GM12878 (cell line): ENCODE data around the gene ZNF19.

Source experiments
- BACH1 ChIP-seq: fragments of 450-650 bp; IDR thresholded peaks from 2 replicates; pipeline ENCODE4 v1.6.1; 2017; ENCODE audit warnings: mild to moderate bottlenecking, borderline replicate concordance
- BMI1 ChIP-seq: fragments of 450-650 bp; IDR thresholded peaks from 2 replicates; pipeline ENCODE4 v1.6.1; 2016; ENCODE audit warnings: mild to moderate bottlenecking, moderate library complexity, borderline replicate concordance
- CEBPB ChIP-seq, 2 experiments: fragments of 150-350 bp in 1 of 2; IDR thresholded peaks; 2 replicates each; pipeline ENCODE4 v1.6.1; 2012 to 2014; ENCODE audit warnings: low read depth in 2 of 2, low read length in 2 of 2, borderline replicate concordance in 1 of 2, inconsistent platforms in 1 of 2
- CHD4 ChIP-seq: fragments of 200-600 bp; sonication (generic); IDR thresholded peaks from 2 replicates; pipeline ENCODE4 v1.6.1; 2016; ENCODE audit warnings: mild to moderate bottlenecking
- EP300 ChIP-seq, 2 experiments: fragments of 150-350 bp in 1 of 2; IDR thresholded peaks; 2 replicates each; pipeline ENCODE4 v1.6.1; 2011 to 2012; ENCODE audit warnings: low read depth in 2 of 2, low read length in 2 of 2, borderline replicate concordance in 1 of 2, improper control_type of control experiment in 1 of 2, inconsistent platforms in 1 of 2; ENCODE audit not compliant: control insufficient read depth in 1 of 2
- EZH2 ChIP-seq: IDR thresholded peaks from 2 replicates; pipeline ENCODE4 v1.6.1; 2012; ENCODE audit warnings: low read depth, mild to moderate bottlenecking, control low read depth, inconsistent platforms, low read length, borderline replicate concordance; ENCODE audit not compliant: control insufficient read depth
- FOXM1 ChIP-seq: IDR thresholded peaks from 2 replicates; pipeline ENCODE4 v1.6.1; 2012; ENCODE audit warnings: low read depth, mild to moderate bottlenecking, inconsistent platforms, low read length, moderate library complexity
- HDAC2 ChIP-seq: fragments of 200-600 bp; sonication (generic); IDR thresholded peaks from 2 replicates; pipeline ENCODE4 v1.6.1; 2017
- POLR2A ChIP-seq: IDR thresholded peaks from 2 replicates; pipeline ENCODE4 v1.6.1; 2011; ENCODE audit warnings: low read depth, mild to moderate bottlenecking, low read length
- SIN3A ChIP-seq: IDR thresholded peaks from 2 replicates; pipeline ENCODE4 v1.6.1; 2012; ENCODE audit warnings: low read depth, low read length, improper control_type of control experiment
- TF ChIP-seq, protein P1 (sequence below), 3 experiments: IDR thresholded peaks in 2 of 3; conservative IDR thresholded peaks in 1 of 3; 2 replicates each; pipeline ENCODE4 v1.5.1; 2011; ENCODE audit warnings: low read depth in 3 of 3, low read length in 3 of 3, mild to moderate bottlenecking in 3 of 3, control low read depth in 2 of 3, moderate library complexity in 2 of 3, inconsistent platforms in 1 of 3, mixed read lengths in 1 of 3; ENCODE audit not compliant: control insufficient read depth in 2 of 3, insufficient read depth in 1 of 3; ENCODE audit errors: extremely low read depth in 1 of 3
- TF ChIP-seq, protein P2 (sequence below): fragments of 450-650 bp; IDR thresholded peaks from 2 replicates; pipeline ENCODE4 v1.6.1; 2017; ENCODE audit warnings: mild to moderate bottlenecking, moderate library complexity

DNA sequence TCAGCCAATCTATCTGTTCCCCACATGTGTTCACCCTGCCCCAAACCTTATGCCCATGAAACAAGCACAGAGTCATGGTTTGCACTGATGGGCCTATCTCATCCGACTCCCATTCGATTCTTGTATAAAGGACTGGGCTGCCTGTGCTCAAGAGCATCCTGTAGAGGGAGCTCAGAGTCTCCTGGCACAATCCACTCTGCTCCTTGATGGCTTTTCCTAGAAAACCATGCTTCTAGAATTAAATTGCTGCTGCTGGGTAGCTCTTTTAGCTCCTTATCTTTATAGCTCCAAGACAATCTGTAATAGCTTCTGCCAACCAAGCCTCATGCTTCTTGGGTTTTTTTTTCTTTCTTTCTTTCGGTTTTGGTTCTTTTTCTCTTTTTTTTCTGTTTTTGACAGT, 9.7 kb downstream of the ZNF19 start:
- TF ChIP-seq POLR2A (no peak), SIN3A (no peak), CEBPB (IDR thresholded peaks at IDR 0.05; ENCODE audit: borderline replicate concordance in 1 of 2, low read depth in 2 of 2, low read length in 2 of 2) (no peak), HDAC2 (no peak), BMI1 (no peak), CHD4 (no peak), EP300 (IDR thresholded peaks at IDR 0.05; ENCODE audit: borderline replicate concordance in 1 of 2, control insufficient read depth in 1 of 2, low read depth in 2 of 2, low read length in 2 of 2) (no peak), BACH1 (no peak), EZH2 (no peak), FOXM1 (no peak)
- TF ChIP-seq, protein P1, sequence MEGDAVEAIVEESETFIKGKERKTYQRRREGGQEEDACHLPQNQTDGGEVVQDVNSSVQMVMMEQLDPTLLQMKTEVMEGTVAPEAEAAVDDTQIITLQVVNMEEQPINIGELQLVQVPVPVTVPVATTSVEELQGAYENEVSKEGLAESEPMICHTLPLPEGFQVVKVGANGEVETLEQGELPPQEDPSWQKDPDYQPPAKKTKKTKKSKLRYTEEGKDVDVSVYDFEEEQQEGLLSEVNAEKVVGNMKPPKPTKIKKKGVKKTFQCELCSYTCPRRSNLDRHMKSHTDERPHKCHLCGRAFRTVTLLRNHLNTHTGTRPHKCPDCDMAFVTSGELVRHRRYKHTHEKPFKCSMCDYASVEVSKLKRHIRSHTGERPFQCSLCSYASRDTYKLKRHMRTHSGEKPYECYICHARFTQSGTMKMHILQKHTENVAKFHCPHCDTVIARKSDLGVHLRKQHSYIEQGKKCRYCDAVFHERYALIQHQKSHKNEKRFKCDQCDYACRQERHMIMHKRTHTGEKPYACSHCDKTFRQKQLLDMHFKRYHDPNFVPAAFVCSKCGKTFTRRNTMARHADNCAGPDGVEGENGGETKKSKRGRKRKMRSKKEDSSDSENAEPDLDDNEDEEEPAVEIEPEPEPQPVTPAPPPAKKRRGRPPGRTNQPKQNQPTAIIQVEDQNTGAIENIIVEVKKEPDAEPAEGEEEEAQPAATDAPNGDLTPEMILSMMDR (IDR thresholded peaks at IDR 0.05 in 2 of 3, conservative IDR thresholded peaks at IDR 0.05 in 1 of 3; ENCODE audit: control insufficient read depth in 2 of 3, extremely low read depth in 1 of 3, insufficient read depth in 1 of 3, low read depth in 3 of 3, low read length in 3 of 3), result peak; percentile 40 to 45 (median 44); a peak in 5 of 6 replicates
- TF ChIP-seq, protein P2, sequence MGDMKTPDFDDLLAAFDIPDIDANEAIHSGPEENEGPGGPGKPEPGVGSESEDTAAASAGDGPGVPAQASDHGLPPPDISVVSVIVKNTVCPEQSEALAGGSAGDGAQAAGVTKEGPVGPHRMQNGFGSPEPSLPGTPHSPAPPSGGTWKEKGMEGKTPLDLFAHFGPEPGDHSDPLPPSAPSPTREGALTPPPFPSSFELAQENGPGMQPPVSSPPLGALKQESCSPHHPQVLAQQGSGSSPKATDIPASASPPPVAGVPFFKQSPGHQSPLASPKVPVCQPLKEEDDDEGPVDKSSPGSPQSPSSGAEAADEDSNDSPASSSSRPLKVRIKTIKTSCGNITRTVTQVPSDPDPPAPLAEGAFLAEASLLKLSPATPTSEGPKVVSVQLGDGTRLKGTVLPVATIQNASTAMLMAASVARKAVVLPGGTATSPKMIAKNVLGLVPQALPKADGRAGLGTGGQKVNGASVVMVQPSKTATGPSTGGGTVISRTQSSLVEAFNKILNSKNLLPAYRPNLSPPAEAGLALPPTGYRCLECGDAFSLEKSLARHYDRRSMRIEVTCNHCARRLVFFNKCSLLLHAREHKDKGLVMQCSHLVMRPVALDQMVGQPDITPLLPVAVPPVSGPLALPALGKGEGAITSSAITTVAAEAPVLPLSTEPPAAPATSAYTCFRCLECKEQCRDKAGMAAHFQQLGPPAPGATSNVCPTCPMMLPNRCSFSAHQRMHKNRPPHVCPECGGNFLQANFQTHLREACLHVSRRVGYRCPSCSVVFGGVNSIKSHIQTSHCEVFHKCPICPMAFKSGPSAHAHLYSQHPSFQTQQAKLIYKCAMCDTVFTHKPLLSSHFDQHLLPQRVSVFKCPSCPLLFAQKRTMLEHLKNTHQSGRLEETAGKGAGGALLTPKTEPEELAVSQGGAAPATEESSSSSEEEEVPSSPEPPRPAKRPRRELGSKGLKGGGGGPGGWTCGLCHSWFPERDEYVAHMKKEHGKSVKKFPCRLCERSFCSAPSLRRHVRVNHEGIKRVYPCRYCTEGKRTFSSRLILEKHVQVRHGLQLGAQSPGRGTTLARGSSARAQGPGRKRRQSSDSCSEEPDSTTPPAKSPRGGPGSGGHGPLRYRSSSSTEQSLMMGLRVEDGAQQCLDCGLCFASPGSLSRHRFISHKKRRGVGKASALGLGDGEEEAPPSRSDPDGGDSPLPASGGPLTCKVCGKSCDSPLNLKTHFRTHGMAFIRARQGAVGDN, result no peak
